ENCODE data around the gene PHOX2A. TPM values are rescaled to one million over a fixed set of nuclear protein-coding genes. Genes with fewer than 3 reads are reported as not detected.

Gene PHOX2A
- total and polyA plus RNA-seq, 2 of the 13 experiments (the other 11 are each of a cell fraction or from before 2014, with no cell fraction given), result not detected

DNA sequence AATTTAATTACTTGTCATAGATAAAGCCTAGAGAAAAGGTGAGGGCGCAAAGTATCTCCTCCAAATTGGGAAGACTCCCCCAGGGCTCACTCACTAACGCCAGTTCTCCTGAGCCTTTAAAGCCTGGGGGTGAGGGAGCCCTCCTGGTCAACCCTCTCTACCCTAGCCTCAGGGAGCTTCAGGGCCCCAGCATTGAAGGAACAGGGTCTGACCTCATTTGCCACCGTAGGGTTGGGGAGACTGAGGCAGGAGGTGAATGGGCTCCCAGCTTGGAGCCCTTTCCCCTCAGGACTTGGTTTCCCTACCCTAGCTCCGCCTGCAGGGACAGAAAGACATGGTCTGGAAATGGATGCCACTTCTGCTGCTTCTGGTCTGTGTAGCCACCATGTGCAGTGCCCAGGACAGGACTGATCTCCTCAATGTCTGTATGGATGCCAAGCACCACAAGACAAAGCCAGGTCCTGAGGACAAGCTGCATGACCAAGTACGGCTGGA, 25.7 kb downstream of the PHOX2A start:
- no peaks in the 10 kb centered on the region for H3K9me3 ChIP-seq (ENCODE audit: low read length)
- no peak overlapping the region for H3K9ac ChIP-seq (ENCODE audit: insufficient read depth, low read depth, low read length)
- no peak for FAIRE-seq
- WGBS (ENCODE audit: low lambda C conversion rate), result 0% methylated on average over 5 of the region's 5 CpGs
- DNase-seq (ENCODE audit: low spot score), result no peak
- no peak overlapping the region for H3K4me2 ChIP-seq (ENCODE audit: low read depth, low read length)
- ChIA-PET CTCF (ENCODE audit: low intra/inter-chr PET ratio, low total read pairs) (no interaction called here), POLR2A (no interaction called here)
- H2AFZ ChIP-seq (ENCODE audit: low read length), result no peak overlapping the region
- H3K36me3 ChIP-seq (replicated peaks in 1 of 2; ENCODE audit: control insufficient read depth in 1 of 2, insufficient read depth in 2 of 2, low read length in 2 of 2), result no peaks in the 10 kb centered on the region
- H3K4me3 ChIP-seq (replicated peaks in 1 of 3; ENCODE audit: insufficient read depth in 1 of 3, low read depth in 2 of 3, low read length in 3 of 3), result no peak overlapping the region
- ATAC-seq, result no peak
- no TSS peak for BruUV-seq (replicated peaks)
- H3K27ac ChIP-seq (ENCODE audit: extremely low read length, insufficient read depth, low read length), result no peak overlapping the region
- in situ Hi-C loops (cut with HindIII; ENCODE audit: extremely low pct_ligation_motif_present, low pct_unique_long_range_greater_than_20kb), result no loop called here
- no peaks in the 10 kb centered on the region for H3K79me2 ChIP-seq (ENCODE audit: insufficient read depth, low read length)
- intact Hi-C loops (cut with micrococcal nuclease; ENCODE audit: unreplicated experiment), result no loop called here
- H3K4me1 ChIP-seq (ENCODE audit: insufficient read depth, low read length), result peaks cover 19% of the 10 kb centered on the region
- peaks cover 3 to 26% of the 10 kb centered on the region in 2 experiments; a peak in 3 of 5 replicates for H3K27me3 ChIP-seq (ENCODE audit: control insufficient read depth in 1 of 2, insufficient read depth in 2 of 2, low read length in 2 of 2)
- TF ChIP-seq RBFOX2 (IDR thresholded peaks at IDR 0.05; ENCODE audit: low read depth, low read length) (no peak), CSRNP1 (CRISPR knock-in tag; IDR thresholded peaks at IDR 0.05) (no peak), TARDBP (CRISPR knock-in tag; IDR thresholded peaks at IDR 0.05) (no peak), HOXD1 (CRISPR knock-in tag; IDR thresholded peaks at IDR 0.05) (no peak), KAT8 (CRISPR knock-in tag; IDR thresholded peaks at IDR 0.05) (no peak), FOXP4 (CRISPR knock-in tag; IDR thresholded peaks at IDR 0.05) (no peak), PAF1 (CRISPR knock-in tag; IDR thresholded peaks at IDR 0.05) (no peak), ZSCAN22 (CRISPR knock-in tag; IDR thresholded peaks at IDR 0.05) (no peak), PHF8 (CRISPR knock-in tag; IDR thresholded peaks at IDR 0.05) (no peak), HNRNPH1 (optimal IDR thresholded peaks at IDR 0.05; ENCODE audit: low read depth, low read length) (no peak), DBP (CRISPR knock-in tag; IDR thresholded peaks at IDR 0.05; ENCODE audit: not compliant biosample characterization) (no peak), MTA3 (CRISPR knock-in tag; IDR thresholded peaks at IDR 0.05) (no peak), ZNF691 (CRISPR knock-in tag; IDR thresholded peaks at IDR 0.05; ENCODE audit: borderline replicate concordance, low read depth) (no peak), ZFP36L2 (CRISPR knock-in tag; IDR thresholded peaks at IDR 0.05) (no peak)
- TF ChIP-seq, protein P1, sequence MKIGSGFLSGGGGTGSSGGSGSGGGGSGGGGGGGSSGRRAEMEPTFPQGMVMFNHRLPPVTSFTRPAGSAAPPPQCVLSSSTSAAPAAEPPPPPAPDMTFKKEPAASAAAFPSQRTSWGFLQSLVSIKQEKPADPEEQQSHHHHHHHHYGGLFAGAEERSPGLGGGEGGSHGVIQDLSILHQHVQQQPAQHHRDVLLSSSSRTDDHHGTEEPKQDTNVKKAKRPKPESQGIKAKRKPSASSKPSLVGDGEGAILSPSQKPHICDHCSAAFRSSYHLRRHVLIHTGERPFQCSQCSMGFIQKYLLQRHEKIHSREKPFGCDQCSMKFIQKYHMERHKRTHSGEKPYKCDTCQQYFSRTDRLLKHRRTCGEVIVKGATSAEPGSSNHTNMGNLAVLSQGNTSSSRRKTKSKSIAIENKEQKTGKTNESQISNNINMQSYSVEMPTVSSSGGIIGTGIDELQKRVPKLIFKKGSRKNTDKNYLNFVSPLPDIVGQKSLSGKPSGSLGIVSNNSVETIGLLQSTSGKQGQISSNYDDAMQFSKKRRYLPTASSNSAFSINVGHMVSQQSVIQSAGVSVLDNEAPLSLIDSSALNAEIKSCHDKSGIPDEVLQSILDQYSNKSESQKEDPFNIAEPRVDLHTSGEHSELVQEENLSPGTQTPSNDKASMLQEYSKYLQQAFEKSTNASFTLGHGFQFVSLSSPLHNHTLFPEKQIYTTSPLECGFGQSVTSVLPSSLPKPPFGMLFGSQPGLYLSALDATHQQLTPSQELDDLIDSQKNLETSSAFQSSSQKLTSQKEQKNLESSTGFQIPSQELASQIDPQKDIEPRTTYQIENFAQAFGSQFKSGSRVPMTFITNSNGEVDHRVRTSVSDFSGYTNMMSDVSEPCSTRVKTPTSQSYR (CRISPR knock-in tag; IDR thresholded peaks at IDR 0.05; ENCODE audit: borderline replicate concordance), result no peak
- no peaks in the 10 kb centered on the region for H4K20me1 ChIP-seq (ENCODE audit: insufficient read depth, low read length)
